GM21367 (cell line): ENCODE data around the gene HLA-DQA2.
"Not testable (repeated sequence)": the region's sequence is repeated elsewhere in the genome, so short reads cannot be mapped to it uniquely, and the experiment has no call there.

Source experiments
- ATAC-seq: cut with Tn5 transposase; IDR thresholded peaks from one replicate; pipeline ENCODE4 v1.9.1; 2021; ENCODE audit not compliant: unreplicated experiment

Gene HLA-DQA2

DNA sequence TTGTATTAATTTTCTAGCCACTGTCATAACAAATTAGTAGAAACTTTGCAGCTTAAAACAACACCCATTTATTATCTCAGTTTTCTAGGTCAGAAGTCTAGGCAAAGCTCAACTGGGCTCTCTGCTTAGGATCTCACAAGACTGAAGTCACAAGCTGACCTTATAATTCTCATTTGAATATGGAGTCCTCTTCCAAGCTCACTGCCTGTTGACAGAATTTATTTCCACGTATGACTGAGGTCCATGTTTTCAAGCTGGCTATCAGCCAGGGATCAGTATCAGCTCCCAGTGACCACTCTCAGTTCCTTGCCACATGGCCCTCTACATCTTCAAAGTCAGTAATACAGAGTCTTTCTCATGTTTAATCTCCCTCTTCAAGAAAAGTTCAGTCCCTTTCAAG is 33.9 kb downstream of the HLA-DQA2 start:
- no peak for ATAC-seq

DNA sequence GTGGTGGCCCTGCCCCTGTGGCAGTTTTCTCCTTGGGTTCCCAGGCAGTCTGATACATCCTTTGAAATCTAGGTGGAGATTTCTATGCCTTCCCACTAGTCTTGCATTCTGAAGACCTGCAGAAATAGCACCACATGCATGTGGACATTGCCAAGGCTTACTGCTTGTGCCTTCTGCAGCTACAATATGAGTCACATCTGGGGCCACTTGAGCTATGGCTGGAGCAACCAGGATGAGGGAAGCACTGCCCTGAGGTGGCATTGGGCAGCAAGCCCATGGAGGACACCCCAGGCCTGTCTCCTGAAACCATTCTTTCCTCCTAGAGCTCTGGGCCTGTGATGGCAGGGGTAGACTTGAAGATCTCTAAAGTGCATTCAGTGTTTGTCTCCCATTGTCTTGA is 37.8 kb downstream of the HLA-DQA2 start:
- no peak for ATAC-seq

DNA sequence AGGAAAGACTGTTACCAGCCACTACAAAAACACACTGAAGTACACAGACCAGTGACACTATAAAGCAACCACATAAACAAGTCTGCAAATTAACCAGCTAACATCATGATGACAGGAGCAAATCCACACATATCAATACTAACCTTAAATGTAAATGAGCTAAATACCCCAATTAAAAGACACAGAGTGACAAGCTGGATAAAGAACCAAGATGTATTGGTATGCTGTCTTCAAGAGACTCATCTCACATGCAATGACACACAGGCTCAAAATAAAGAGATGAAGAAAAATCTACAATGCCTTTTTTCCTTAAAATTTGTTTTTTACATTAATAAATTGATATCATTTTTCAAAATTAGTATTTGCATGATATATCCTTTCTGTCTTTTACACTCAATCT is 41.7 kb downstream of the HLA-DQA2 start:
- not testable (repeated sequence) for ATAC-seq

DNA sequence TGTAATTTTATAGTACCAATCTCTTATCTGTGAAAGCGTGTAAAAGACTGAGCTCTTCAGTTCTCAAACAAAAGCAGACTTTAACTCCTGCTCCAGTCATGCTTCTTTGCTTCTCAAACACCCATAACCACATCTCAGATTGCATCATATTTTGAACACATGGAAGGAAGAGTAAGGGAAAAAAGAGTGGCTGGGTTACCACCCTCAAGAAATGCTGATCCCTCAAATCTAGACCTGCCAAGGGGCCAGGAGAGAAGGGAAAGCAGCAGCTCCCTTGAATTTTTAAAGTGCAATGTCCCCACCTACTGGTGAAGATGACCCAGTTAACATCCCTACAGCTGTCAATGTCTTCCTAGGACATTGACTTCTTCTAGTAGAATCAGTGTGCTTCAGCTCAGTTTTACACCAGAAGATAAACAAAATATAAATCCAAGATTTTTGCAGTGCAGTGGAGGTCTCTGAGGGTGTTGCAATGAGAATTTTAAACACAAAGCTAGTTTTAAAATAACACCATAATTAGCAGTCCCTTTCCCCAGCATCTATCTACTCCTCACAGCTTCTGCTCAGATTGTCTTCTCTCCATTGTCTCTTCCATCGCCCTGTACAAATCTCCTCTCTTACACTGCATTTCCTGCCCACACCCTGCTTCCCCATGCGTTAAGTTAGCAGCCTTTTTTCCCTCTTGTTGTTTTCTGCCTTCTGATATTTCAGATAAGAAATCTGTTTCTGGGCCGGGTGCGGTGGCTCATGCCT is 44.8 kb downstream of the HLA-DQA2 start:
- no peak for ATAC-seq

DNA sequence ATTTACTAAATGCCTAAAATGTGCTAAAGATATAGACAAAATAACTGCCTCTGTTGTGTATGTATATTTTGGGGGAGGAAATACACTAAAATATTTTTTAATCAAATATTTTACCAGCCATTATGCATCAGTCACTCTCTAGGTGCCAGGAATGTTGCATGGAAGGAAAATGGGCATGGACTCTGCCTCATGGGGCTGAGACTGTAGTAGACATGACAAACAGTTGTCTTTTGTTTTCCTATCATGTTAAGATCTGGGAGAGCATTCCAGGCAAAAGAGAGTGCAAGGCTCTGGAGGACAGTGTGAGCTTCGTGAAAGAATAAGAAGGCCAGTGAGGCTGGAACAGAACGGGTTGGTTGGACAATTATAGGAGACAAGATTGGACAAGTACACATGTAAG is 49.1 kb downstream of the HLA-DQA2 start:
- ATAC-seq: no peak

DNA sequence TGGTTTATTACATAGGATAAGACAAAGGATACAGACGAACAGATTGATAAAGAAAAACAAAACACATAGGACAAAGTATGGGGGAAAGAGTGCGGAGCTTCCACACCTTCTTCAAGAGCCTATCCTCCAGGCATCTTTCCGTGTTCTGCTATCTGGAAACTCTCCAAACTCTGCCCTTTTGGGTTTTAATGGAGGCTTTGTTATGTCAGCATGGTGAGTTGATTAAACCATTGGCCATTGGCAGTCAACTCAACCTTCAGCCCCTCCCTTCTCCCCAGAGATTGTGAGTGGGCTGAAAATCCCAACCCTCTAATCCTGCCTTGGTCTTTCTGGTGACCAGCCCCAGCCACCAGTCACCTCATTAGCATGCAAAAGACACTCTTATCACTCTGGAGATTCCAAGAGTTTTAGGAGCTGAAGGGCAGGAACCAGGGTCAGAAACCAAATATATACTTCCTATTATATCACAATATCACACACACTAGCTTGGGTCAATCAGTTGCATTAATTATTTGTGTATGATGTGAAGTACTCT is 51.8 kb downstream of the HLA-DQA2 start:
- no peak for ATAC-seq

DNA sequence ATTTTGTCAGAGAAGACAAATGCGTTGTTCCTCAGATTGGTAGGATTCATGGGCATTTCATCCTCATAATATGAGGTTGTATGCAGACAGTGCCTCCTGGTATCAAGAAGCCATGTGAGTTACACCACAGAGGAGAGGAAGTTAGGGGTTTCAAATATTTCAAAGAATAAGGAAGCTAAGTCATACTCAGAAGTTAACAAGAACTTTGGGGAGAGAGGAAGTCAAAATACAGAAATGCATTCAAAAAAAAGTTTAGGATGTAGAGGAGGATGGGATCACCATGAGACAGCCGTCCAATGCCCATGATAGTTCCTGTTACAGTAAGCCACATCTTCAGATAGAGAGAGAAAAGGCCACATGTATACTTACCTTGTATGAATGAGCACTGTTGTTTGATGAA is 53.3 kb downstream of the HLA-DQA2 start:
- ATAC-seq: no peak
